ENCODE results near the gene EHBP1.
A peak's percentile ranks its signal among the peaks of the same experiment; 100 is the strongest.
"Not testable (repeated sequence)": the region's sequence is repeated elsewhere in the genome, so short reads cannot be mapped to it uniquely, and the experiment has no call there.

EHBP1 gene

DNA sequence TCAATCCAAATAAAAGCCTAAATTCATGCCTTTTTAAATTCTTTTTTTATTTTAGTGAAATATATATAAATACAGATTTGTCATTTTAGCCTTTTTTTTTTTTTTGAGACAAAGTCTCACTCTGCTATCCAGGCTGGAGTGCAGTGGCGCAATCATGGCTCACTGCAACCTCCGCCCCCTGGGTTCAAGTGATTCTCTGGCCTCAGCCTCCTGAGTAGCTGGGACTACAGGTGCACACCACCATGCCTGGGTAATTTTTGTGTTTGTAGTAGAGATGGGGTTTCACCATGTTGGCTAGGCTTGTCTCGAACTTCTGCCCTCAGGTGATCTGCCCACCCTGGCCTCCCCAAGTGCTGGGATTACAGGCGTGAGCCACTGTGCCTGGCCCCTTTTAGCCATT lies 368.9 kb downstream of the EHBP1 start:
- not testable (repeated sequence) for DNase-seq (ENCODE audit: low spot score)

- peak; percentile 55 for DNase-seq (ENCODE audit: low spot score)
These were observed 373.5 kb downstream of the EHBP1 start for GRCh38 chr2:63078852-63079606.

- no peak for DNase-seq (ENCODE audit: low spot score)
These were observed 375.9 kb downstream of the EHBP1 start for GRCh38 chr2:63081404-63081803.

GRCh38 chr2:63086687-63087086 lies 381.2 kb downstream of the EHBP1 start:
- no peak for DNase-seq (ENCODE audit: low spot score)

- no peak for DNase-seq (ENCODE audit: low spot score)
These were observed 386.9 kb downstream of the EHBP1 start for GRCh38 chr2:63092401-63092800.

- DNase-seq (ENCODE audit: low spot score) = no peak
These were observed 387.3 kb downstream of the EHBP1 start for GRCh38 chr2:63092857-63093256.

DNA sequence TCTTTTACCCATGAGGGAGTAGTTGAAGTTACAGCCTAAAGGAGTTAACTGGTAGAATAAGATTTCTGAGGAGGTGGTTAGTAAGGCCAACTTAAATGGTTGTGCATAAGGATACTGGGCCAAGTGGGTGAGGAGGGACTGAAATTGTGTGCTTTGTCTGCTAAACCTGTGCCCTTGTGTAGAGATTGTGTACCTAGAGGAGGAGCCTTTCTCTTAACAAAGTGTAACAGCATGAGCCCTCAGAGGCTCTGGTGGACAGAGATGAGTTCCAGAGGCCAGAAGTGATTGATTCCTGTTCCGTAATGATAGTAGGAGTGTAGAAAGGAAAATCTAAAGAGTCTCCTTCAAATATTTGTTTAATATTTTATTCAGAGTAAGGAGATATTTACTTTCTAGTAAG lies 388.0 kb downstream of the EHBP1 start:
- no peak for DNase-seq (ENCODE audit: low spot score)
